ENCODE results near the gene PARP12. TPM values are rescaled to one million over a fixed set of nuclear protein-coding genes. Genes with fewer than 3 reads are reported as not detected.

PARP12 gene
- total RNA-seq, 1 donor from 2014 or later = 58.1 TPM

DNA sequence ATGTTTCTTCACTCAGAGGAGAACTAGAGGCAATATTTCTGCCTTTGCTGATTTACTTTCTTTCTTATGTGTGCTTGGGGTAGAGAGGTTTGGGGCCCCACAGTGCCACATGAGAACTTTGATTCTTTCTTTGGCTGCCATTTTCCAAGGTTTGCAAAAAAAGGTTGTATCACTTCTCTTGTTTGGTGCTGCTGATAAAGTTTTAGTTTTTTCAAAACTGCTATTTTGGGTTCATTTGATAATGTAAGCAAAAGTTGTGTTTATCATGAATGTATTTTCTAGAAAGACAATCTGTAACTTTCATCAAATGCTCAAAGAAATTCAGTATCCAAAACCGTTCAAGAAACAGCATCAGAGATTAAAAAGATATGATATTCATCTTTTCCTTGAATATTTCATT is 30.6 kb upstream of the PARP12 start:
- Histone ChIP-seq H3K27me3 (ENCODE audit: insufficient read depth, low read length) (no peaks in the 10 kb centered on the region), H3K4me3 (ENCODE audit: insufficient read depth, low read depth, low read length) (no peak overlapping the region), H3K9ac (ENCODE audit: low read length) (no peak overlapping the region), H3K79me2 (ENCODE audit: insufficient read depth, low read length) (no peaks in the 10 kb centered on the region), H2AFZ (ENCODE audit: low read depth, low read length) (no peak overlapping the region), H3K27ac (ENCODE audit: low read depth, low read length) (no peak overlapping the region), H3K4me1 (ENCODE audit: insufficient read depth, low read length) (no peaks in the 10 kb centered on the region), H3K4me2 (ENCODE audit: low read length) (no peak overlapping the region), H3K9me3 (ENCODE audit: insufficient read depth, low read depth, low read length) (no peaks in the 10 kb centered on the region), H4K20me1 (ENCODE audit: insufficient read depth, low read length) (no peaks in the 10 kb centered on the region), H3K36me3 (ENCODE audit: insufficient read depth, low read length) (no peaks in the 10 kb centered on the region)
- no peak for TF ChIP-seq EZH2 (IDR thresholded peaks at IDR 0.05; ENCODE audit: insufficient read depth, low read length)
- TF ChIP-seq, protein P1, sequence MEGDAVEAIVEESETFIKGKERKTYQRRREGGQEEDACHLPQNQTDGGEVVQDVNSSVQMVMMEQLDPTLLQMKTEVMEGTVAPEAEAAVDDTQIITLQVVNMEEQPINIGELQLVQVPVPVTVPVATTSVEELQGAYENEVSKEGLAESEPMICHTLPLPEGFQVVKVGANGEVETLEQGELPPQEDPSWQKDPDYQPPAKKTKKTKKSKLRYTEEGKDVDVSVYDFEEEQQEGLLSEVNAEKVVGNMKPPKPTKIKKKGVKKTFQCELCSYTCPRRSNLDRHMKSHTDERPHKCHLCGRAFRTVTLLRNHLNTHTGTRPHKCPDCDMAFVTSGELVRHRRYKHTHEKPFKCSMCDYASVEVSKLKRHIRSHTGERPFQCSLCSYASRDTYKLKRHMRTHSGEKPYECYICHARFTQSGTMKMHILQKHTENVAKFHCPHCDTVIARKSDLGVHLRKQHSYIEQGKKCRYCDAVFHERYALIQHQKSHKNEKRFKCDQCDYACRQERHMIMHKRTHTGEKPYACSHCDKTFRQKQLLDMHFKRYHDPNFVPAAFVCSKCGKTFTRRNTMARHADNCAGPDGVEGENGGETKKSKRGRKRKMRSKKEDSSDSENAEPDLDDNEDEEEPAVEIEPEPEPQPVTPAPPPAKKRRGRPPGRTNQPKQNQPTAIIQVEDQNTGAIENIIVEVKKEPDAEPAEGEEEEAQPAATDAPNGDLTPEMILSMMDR (IDR thresholded peaks at IDR 0.05; ENCODE audit: insufficient read depth, low read depth, low read length) = no peak
- Mint-ChIP-seq H3K4me1 (ENCODE audit: low read depth, unreplicated experiment) (no peaks in the 10 kb centered on the region), H3K36me3 (ENCODE audit: low read depth, unreplicated experiment) (peaks cover 40% of the 10 kb centered on the region), H3K9me3 (ENCODE audit: unreplicated experiment) (no peaks in the 10 kb centered on the region), H3K27ac (ENCODE audit: unreplicated experiment) (no peak overlapping the region), H3K4me3 (ENCODE audit: unreplicated experiment) (no peak overlapping the region), H3K27me3 (ENCODE audit: low read depth, unreplicated experiment) (no peaks in the 10 kb centered on the region)
- no peak for DNase-seq (ENCODE audit: low read depth)
- FAIRE-seq = no peak

DNA sequence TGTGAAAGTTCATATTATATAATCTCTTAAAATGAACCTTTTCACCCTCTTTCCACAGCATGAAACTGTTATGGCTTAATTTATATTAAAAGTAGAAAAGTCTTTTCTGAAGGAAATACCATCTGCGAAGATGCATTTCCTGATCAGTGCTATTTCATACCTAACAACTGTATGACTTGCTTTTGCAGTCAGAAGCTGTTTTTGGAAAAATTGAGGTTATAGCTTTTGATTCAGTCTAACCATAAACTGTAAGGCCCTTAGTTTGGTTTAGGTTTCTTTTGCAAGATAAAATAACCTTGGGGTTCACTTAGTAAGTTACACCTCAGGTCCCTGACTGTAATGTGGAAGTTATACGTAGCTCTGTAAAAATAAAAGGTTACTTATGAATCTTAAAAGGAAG is 22.7 kb upstream of the PARP12 start:
- no peak overlapping the region for H3K4me2 ChIP-seq (ENCODE audit: low read length)
- Mint-ChIP-seq H3K27me3 (ENCODE audit: low read depth, unreplicated experiment) (peaks cover 10% of the 10 kb centered on the region), H3K27ac (ENCODE audit: unreplicated experiment) (no peak overlapping the region), H3K4me1 (ENCODE audit: low read depth, unreplicated experiment) (no peaks in the 10 kb centered on the region), H3K4me3 (ENCODE audit: unreplicated experiment) (no peak overlapping the region), H3K9me3 (ENCODE audit: unreplicated experiment) (no peaks in the 10 kb centered on the region), H3K36me3 (ENCODE audit: low read depth, unreplicated experiment) (peaks cover 6% of the 10 kb centered on the region)
- H3K27ac ChIP-seq (ENCODE audit: low read depth, low read length) = no peak overlapping the region
- no peak overlapping the region for H3K4me3 ChIP-seq (ENCODE audit: insufficient read depth, low read depth, low read length)
- no peak overlapping the region for H3K9ac ChIP-seq (ENCODE audit: low read length)
- H3K27me3 ChIP-seq (ENCODE audit: insufficient read depth, low read length) = peaks cover 4% of the 10 kb centered on the region
- H3K9me3 ChIP-seq (ENCODE audit: insufficient read depth, low read depth, low read length) = no peaks in the 10 kb centered on the region
- no peak for FAIRE-seq
- H3K36me3 ChIP-seq (ENCODE audit: insufficient read depth, low read length) = no peaks in the 10 kb centered on the region
- H2AFZ ChIP-seq (ENCODE audit: low read depth, low read length) = no peak overlapping the region
- DNase-seq (ENCODE audit: low read depth) = no peak
- no peaks in the 10 kb centered on the region for H3K4me1 ChIP-seq (ENCODE audit: insufficient read depth, low read length)
- TF ChIP-seq EZH2 (IDR thresholded peaks at IDR 0.05; ENCODE audit: insufficient read depth, low read length) = no peak
- TF ChIP-seq, protein P1 (IDR thresholded peaks at IDR 0.05; ENCODE audit: insufficient read depth, low read depth, low read length) = no peak
- no peaks in the 10 kb centered on the region for H3K79me2 ChIP-seq (ENCODE audit: insufficient read depth, low read length)
- no peaks in the 10 kb centered on the region for H4K20me1 ChIP-seq (ENCODE audit: insufficient read depth, low read length)

DNA sequence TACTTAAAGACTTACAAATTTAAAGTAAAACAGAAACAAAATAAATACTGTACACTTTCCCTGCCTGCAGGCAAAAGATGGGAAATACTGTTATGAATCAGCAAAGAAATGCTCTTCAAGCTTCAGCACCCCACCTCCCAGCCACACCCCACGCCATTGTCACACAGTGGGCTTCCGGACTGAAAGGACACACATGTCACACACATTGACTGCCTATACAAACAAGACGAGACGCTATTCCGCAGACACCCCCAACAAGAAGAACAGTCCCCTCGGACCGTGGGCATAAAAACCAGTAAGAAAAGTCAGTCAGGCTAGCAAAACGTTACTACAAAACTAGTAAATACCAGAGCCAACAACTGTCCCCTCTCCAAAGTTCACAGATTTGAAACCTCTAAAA is 22.2 kb upstream of the PARP12 start:
- TF ChIP-seq, protein P1 (IDR thresholded peaks at IDR 0.05; ENCODE audit: insufficient read depth, low read depth, low read length) = no peak
- TF ChIP-seq EZH2 (IDR thresholded peaks at IDR 0.05; ENCODE audit: insufficient read depth, low read length) = no peak

More for the DNA sequence above, 22.2 kb upstream of the PARP12 start:
- no peaks in the 10 kb centered on the region for H3K4me1 Mint-ChIP-seq (ENCODE audit: low read depth, unreplicated experiment)
- Histone ChIP-seq H3K27ac (ENCODE audit: low read depth, low read length) (no peak overlapping the region), H3K9me3 (ENCODE audit: insufficient read depth, low read depth, low read length) (no peaks in the 10 kb centered on the region), H3K9ac (ENCODE audit: low read length) (no peak overlapping the region), H3K4me1 (ENCODE audit: insufficient read depth, low read length) (no peaks in the 10 kb centered on the region), H3K36me3 (ENCODE audit: insufficient read depth, low read length) (no peaks in the 10 kb centered on the region), H3K4me2 (ENCODE audit: low read length) (no peak overlapping the region), H4K20me1 (ENCODE audit: insufficient read depth, low read length) (no peaks in the 10 kb centered on the region), H2AFZ (ENCODE audit: low read depth, low read length) (no peak overlapping the region), H3K79me2 (ENCODE audit: insufficient read depth, low read length) (no peaks in the 10 kb centered on the region), H3K4me3 (ENCODE audit: insufficient read depth, low read depth, low read length) (no peak overlapping the region), H3K27me3 (ENCODE audit: insufficient read depth, low read length) (peaks cover 8% of the 10 kb centered on the region)
- H3K27ac Mint-ChIP-seq (ENCODE audit: unreplicated experiment) = no peak overlapping the region
- no peak for FAIRE-seq
- H3K36me3 Mint-ChIP-seq (ENCODE audit: low read depth, unreplicated experiment) = peaks cover 6% of the 10 kb centered on the region
- H3K9me3 Mint-ChIP-seq (ENCODE audit: unreplicated experiment) = no peaks in the 10 kb centered on the region
- no peak overlapping the region for H3K4me3 Mint-ChIP-seq (ENCODE audit: unreplicated experiment)
- H3K27me3 Mint-ChIP-seq (ENCODE audit: low read depth, unreplicated experiment) = peaks cover 15% of the 10 kb centered on the region
- DNase-seq (ENCODE audit: low read depth) = no peak
